Urinary bladder (tissue), 4 donors: ENCODE measurements around the gene DPP6. TPM values are rescaled to one million over a fixed set of nuclear protein-coding genes. Genes with fewer than 3 reads are reported as not detected.

Source experiments
- DNase-seq: peaks from one replicate; pipeline ENCODE4 v3.0.0-alpha.2; 2015; ENCODE audit errors: extremely low spot score
- H3K27ac ChIP-seq: one replicate; pipeline ENCODE4 v1.5.1; 2013; ENCODE audit warnings: low read depth, mild to moderate bottlenecking, moderate library complexity
- H3K36me3 ChIP-seq: one replicate; pipeline ENCODE4 v1.6.1; 2013; ENCODE audit warnings: mild to moderate bottlenecking, moderate library complexity; ENCODE audit not compliant: insufficient read depth
- H3K4me1 ChIP-seq: one replicate; pipeline ENCODE4 v1.6.1; 2013; ENCODE audit warnings: mild to moderate bottlenecking, moderate library complexity; ENCODE audit not compliant: insufficient read depth
- H3K4me3 ChIP-seq: one replicate; pipeline ENCODE4 v1.5.1; 2013; ENCODE audit warnings: low read depth, low read length
- WGBS: extraction: QIAGEN DNeasy Blood & Tissue Kit; methylation state at CpG from one replicate; pipeline ENCODE4 v1.1.7; 2013; 5-methylcytosine and 5-hydroxymethylcytosine counted together
- polyA plus RNA-seq: library from polyadenylated mRNA; stranded (reverse); fragments of 200-250 nt; gene quantifications from one replicate; pipeline ENCODE4 v1.2.3, GENCODE V29; 2013
- total RNA-seq: library from RNA; depleted of rRNA; stranded (reverse); fragments of >200 nt; gene quantifications from one replicate; pipeline ENCODE4 v1.2.3, GENCODE V29; 2014
- donor health status: healthy with polysubstance abuse.
- donor health status: healthy.

The DPP6 gene
- total and polyA plus RNA-seq, 2 donors, result 1.2 to 2.4 TPM

DNA sequence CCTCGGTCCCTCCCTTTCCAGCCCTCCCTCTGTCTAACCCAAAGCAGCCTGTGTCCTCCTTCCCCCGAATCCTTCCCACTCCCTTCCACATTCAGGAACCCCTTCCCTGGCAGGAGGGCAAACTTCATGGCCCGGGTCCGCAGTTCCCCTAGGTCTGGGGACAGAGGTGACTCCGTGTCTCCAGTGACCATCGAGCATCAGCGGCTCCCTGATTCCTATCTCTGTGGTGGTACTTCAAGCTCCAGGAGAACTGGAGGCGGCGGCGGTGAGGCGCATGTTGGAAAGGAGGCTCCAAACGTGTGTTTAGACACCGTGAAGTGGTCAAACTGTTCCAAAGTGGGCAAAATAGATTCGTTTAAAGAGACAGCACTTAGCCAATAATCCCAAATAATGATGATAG lies 802.6 kb downstream of the DPP6 start:
- Histone ChIP-seq H3K4me3 (no peak overlapping the region), H3K36me3 (no peaks in the 10 kb centered on the region), H3K27ac (no peak overlapping the region), H3K4me1 (no peaks in the 10 kb centered on the region)
- DNase-seq, result no peak
- 89% methylated on average over 14 of the region's 14 CpGs for WGBS

DNA sequence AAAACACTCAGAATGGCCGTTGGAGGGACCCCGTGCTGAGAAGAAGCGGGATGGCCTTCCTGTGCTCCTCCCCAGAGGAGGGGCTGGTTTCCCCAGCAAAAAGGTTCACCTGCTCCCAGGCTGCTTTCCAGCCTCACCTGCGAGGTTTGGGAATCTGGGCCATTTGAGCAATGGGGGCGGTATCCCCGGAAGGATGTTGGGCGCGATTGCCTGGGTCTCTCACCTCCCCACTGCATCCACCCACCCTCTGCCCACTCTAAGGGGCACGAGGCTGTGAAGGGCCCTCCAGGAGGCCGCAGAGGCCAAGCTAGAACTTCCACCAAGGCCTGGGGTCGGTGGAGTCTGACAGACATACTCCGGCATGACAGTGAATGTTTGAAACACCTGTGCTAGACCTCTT lies 803.2 kb downstream of the DPP6 start:
- 80% methylated on average over 12 of the region's 12 CpGs for WGBS
- no peak for DNase-seq

DNA sequence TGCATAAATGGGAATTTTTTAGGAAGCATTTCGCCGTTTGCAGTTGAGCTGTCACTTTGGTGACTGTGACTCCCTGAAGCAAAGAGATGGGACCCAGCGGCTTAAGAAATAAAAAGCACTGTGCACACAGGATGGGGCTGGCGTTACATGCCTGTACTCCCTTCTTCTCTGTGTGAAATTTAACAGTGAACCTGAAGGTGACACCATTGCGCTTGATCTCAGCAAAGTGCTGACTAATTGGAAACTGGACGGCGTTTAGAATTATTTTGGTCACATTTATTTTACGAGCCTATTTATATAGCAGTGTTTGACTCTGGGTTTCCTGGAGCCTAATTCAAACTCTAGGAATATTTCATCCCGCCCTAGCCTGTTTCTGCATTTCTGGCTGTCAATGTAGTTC lies 804.5 kb downstream of the DPP6 start:
- Histone ChIP-seq H3K4me3 (no peak overlapping the region), H3K36me3 (no peaks in the 10 kb centered on the region), H3K27ac (no peak overlapping the region), H3K4me1 (no peaks in the 10 kb centered on the region)
- 59% methylated on average over 9 of the region's 9 CpGs for WGBS
- DNase-seq, result no peak

More for the DNA sequence above, 803.2 kb downstream of the DPP6 start:
- H3K27ac ChIP-seq, result no peak overlapping the region
- no peaks in the 10 kb centered on the region for H3K4me1 ChIP-seq
- no peak overlapping the region for H3K4me3 ChIP-seq
- no peaks in the 10 kb centered on the region for H3K36me3 ChIP-seq

DNA sequence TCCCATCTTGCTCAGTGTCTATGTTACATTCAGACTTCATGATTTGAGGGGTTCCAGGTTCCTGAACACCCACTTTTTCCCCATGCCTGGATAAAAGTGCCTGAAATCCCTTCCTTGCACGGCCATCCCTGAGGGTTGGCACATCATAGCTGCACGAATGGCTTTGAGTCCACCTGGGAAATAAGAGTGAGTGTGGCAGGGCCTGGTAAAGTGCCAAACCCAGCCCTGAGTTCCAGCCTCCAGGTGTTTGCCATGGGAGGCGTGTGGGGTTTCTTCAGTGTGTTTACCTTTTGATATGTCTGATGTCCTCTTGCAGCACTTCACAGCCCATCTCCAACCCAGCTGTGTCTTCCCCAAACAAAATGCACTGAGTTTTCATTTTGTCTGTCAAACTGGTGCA lies 805.0 kb downstream of the DPP6 start:
- Histone ChIP-seq H3K27ac (no peak overlapping the region), H3K36me3 (no peaks in the 10 kb centered on the region), H3K4me3 (no peak overlapping the region), H3K4me1 (no peaks in the 10 kb centered on the region)
- DNase-seq, result no peak
- WGBS, result 84% methylated on average over 3 of the region's 3 CpGs

DNA sequence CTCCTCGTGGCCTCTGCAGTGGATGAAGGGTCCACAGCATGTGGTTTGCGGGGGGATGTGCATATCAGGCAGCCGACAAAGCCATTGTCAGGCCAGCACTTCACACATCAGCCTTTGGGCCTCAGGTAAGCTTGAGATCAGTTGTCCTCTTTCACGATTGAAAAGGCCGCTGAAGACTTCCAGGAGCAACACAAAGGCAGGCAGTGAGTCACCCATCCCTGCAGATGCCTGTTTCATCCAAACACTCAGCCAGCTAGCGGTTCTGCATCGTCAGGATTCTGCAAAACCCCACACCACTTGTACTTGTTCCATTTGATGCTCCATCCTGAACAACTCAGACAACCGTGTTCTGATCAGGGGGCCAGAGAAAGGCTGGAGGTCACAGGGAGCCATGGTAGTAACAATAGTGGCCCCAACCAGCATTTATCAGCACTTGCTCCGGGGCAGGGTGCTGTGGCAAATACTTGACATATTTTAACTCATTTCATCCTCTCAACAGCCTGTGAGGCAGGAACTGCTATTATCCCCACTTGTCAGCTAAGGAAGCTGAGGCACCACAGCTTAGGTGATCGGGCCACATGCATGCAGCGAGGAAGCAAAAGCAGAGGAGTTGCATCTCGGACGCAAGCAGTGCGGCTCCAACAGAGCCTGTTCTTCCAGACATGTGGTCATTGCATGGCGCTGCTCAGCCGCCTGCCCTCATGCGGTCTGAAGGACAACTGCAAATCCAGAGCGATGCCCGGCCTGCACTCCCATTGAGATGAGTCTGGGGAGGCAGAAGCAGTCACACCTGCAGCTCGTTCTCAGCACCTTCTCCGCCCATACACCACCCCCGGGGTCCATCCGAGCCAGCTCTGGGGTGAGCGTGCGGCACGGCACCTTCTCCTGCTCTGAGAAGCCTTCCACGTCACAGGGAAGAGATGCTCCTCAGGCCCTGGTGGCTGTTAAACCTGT lies 805.8 kb downstream of the DPP6 start:
- no peaks in the 10 kb centered on the region for H3K4me1 ChIP-seq
- H3K36me3 ChIP-seq, result no peaks in the 10 kb centered on the region
- DNase-seq, result no peak
- no peak overlapping the region for H3K27ac ChIP-seq
- WGBS, result 85% methylated on average over 27 of the region's 27 CpGs
- no peak overlapping the region for H3K4me3 ChIP-seq

DNA sequence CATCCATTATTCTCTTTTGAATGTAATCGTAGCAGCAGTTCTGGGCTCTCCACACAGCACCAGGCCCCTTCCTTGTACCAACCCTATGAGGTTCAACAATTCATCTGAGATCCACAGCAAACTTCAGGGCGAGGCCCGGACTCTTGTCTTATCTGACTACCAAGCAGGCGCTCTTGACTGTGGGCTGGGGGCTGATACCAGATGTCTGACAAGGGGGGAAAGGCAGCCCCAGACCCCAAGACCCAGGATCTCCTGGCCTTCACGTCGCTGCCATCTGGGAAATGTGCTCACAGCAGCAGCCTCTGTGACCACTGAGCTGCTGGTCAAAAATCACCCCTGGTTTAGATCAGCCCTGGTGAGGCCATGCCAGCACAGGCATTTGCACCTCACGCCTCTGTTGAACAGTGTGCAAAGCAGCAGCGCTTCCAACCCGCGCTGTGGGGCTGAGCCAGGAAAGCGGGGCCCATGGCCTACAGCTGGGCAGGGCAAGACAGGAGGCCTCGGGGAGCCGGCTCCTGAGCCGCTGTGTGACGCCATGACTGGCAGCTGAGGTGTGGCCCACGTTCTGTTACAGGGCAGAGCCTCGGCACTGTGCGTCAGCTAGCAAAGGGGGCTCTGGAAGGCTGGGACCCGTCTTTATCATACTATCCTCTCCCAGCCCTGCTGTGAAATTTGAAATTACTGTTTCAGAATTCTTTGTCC lies 806.8 kb downstream of the DPP6 start:
- 75% methylated on average over 19 of the region's 19 CpGs for WGBS
- Histone ChIP-seq H3K36me3 (no peaks in the 10 kb centered on the region), H3K4me1 (no peaks in the 10 kb centered on the region), H3K4me3 (no peak overlapping the region), H3K27ac (no peak overlapping the region)
- DNase-seq, result no peak

DNA sequence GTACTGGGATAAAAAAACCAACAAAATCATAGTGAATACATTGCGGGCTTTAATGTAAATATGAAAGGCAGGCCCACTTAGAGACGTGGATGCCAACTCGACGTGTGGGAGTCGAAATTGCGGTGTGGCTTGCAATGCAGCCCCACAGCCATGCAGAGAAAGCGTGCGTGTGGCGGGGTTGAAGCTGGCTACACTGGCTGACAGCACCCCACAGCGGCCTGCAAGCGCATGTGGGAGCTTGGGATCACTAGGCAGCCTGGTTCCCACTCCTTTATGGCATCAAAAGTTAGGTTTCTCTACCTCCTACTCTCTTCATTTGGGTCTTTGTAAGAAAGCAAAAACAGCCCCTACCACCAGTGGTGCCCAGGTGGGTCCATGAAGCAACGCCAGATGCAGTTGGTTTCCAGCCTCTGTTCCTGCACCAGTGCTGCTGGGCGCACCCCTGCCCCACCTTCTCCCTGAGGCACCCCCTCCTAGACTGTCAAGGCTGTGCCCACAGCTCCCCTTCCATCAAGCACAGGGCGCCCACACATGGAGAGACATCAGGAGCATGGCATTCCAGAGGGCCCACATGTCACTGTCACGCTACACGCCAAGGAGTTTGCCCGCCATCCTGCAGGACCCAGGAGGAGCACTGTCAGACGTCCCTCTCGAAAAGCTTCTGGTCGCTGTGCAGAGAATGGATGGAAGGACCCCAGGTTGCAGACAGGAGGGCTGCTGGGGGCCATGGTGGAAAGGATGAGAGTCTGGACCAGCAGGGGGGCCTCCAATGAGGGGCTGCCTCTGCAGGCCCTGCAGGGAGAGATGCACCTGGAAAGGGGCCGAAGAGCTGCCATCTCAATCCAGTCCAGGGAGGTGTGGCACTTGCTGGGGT lies 807.8 kb downstream of the DPP6 start:
- Histone ChIP-seq H3K4me3 (no peak overlapping the region), H3K36me3 (no peaks in the 10 kb centered on the region), H3K27ac (no peak overlapping the region), H3K4me1 (no peaks in the 10 kb centered on the region)
- no peak for DNase-seq
- WGBS, result 84% methylated on average over 21 of the region's 21 CpGs

DNA sequence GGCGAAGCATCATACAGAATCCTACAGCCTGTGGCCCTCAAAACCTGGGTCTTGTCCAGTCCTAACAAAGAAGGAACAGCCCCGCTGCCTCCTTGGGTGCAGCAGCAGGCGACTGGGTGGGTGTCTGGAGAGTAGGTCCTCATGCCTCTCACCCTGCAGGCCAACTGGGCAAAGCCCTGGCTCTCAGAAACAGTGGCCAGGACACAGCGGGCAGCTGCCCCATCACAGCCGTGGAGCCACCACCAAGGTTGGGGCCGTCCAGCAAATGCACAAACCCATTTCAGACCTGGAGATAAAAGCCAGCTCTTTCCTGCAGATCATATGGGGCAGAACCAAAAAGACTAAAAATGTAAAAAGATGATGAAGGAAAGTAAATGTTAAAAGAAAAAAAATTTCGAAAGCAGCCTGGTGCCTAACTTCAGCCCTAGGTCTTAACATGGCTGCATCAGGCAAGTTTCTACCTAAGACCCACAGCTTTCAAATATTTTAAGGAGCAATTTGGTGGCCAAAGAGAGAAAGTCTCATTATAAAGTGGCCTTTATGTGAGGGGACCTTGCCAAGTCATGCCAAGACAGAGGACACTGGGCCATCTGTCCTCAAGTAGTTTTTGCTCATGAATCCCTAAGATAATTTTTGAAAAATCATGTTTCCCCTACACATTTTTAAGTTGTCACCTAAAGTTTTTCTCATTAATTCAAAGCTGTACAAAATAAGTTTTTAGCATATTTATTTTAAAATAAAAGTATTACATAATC lies 808.6 kb downstream of the DPP6 start:
- H3K36me3 ChIP-seq, result no peaks in the 10 kb centered on the region
- no peaks in the 10 kb centered on the region for H3K4me1 ChIP-seq
- H3K27ac ChIP-seq, result no peak overlapping the region
- no peak overlapping the region for H3K4me3 ChIP-seq
- 93% methylated on average over 7 of the region's 7 CpGs for WGBS
- DNase-seq, result no peak

DNA sequence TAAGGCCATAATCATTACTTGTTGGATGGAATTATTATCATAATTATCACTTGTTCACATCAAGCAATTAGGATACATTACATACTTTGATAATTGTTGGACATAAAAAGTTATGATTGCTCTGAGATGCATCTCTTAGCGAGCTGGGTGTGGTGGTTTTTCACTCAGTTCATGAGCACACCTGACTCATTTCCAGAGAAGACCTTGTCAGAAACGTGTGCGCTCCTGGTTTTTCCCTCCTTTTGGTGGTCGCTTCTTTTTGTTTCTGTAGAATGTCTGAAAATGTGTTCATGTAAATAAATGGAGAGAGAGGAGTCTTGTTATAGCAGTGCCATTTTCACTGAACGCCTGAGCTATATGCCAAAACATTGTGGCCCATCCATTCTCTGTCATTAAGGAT lies 809.4 kb downstream of the DPP6 start:
- WGBS, result 56% methylated on average over 5 of the region's 5 CpGs
- no peaks in the 10 kb centered on the region for H3K36me3 ChIP-seq
- no peak overlapping the region for H3K27ac ChIP-seq
- no peak overlapping the region for H3K4me3 ChIP-seq
- no peaks in the 10 kb centered on the region for H3K4me1 ChIP-seq
- DNase-seq, result no peak

DNA sequence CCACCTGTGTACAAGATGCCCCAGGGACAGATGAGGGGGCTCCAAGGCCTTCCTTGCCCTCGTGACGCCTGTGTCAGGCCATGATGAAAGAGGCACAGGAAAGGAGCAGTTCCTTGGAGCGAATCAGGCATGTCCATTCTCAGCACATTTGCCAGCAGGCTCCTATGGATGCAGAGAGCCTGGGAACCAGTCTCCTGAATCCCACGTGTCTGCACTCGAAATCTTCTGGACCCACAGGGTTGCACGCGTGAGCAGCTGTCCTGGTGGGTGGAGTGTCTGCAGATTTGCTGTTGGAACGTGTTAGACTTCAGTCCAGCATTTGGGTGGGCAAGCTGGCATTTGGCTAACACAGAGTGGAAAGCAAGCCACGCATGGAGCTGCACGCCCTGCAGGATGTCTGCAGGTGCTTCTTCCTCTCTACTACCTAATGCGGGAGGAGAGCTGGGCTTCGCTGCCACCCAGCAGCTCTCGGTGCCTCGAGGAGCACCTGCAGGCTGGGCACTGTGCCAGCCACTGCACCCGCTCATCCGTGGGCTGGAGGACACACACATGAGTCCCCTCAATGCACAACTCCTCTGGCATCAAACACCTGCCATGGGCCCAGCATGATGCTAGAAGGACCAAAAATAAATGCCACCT lies 810.1 kb downstream of the DPP6 start:
- no peak overlapping the region for H3K4me3 ChIP-seq
- DNase-seq, result no peak
- no peak overlapping the region for H3K27ac ChIP-seq
- no peaks in the 10 kb centered on the region for H3K36me3 ChIP-seq
- H3K4me1 ChIP-seq, result no peaks in the 10 kb centered on the region
- 80% methylated on average over 16 of the region's 16 CpGs for WGBS

DNA sequence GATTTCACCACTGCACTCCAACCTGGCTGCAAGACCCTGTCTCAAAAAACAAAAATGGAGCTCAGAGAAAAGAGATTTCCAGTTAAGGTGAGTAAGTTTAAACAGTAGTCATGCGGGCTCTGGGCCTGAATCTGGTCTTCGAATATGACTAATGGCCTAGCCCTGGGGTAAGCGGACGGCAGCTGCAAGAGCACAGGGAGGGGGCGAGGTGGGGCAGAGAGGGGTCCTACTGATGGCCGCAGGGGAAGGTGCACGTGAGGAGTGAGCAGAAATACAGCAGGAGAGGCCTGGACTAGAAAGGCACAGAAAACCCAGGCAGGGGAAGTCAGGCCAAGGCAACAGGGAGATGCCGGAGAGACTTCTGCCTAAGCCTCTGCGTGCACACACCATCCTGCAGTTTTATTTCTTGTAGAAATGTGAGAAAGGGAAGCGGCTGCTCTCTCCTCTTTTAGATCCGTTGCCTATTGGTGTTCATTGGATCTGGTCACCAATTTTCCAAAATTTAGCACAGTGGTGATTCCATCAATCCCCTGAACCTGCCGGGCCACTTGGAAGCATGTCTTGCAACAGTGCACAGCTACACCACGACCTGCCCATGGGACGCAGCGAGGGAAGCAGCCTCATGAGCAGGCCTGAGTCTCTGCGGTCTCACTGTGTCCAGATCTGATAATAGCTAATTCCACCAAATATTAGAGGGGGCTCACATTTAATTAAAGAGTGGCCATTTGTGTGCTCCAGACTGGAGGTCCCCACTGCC lies 811.7 kb downstream of the DPP6 start:
- DNase-seq, result no peak
- Histone ChIP-seq H3K4me1 (no peaks in the 10 kb centered on the region), H3K27ac (no peak overlapping the region), H3K4me3 (no peak overlapping the region), H3K36me3 (no peaks in the 10 kb centered on the region)
- WGBS, result 77% methylated on average over 16 of the region's 16 CpGs

DNA sequence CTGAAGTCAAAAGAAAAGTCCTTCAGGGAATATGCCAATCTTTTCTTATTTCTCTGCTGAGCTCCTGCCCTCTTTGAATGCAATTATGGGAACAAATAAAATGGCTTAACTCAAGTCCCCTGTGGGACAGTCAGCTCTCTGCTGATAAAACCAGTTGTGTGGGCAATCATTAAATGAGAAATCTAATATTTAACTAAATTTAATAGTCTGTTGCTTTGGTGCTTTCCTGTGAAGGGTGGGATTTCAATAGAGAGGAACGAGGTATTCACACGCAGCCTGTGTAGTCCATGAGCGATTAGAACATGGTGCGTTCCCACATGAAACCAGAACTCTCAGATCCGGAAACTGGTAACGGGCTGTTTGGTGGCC lies 812.3 kb downstream of the DPP6 start:
- Histone ChIP-seq H3K4me3 (no peak overlapping the region), H3K27ac (no peak overlapping the region), H3K4me1 (no peaks in the 10 kb centered on the region), H3K36me3 (no peaks in the 10 kb centered on the region)
- no peak for DNase-seq
- 92% methylated on average over 6 of the region's 6 CpGs for WGBS
